GM21717 (cell line): ENCODE measurements around the gene C20orf173.
"Not testable (repeated sequence)": the region's sequence is repeated elsewhere in the genome, so short reads cannot be mapped to it uniquely, and the experiment has no call there.

ENCODE experiments used
- ATAC-seq: cut with Tn5 transposase; IDR thresholded peaks from one replicate; pipeline ENCODE4 v1.9.1; 2021; ENCODE audit warnings: mild to moderate bottlenecking, moderate library complexity; ENCODE audit not compliant: unreplicated experiment

C20orf173 gene

GRCh38 chr20:35529552-35529951 lies at the start of gene C20orf173:
TSS of gene C20orf173 (minus strand) at chr20:35529652. CDS start at chr20:35529373, 279 bp downstream.
- ATAC-seq: no peak

- ATAC-seq: no peak
Observed at GRCh38 chr20:35579196-35579595, 49.7 kb upstream of the C20orf173 start.

- no peak for ATAC-seq
Observed at GRCh38 chr20:35578469-35578868, 49.0 kb upstream of the C20orf173 start.

GRCh38 chr20:35576816-35577215 lies 47.4 kb upstream of the C20orf173 start:
- no peak for ATAC-seq

- no peak for ATAC-seq
Observed at GRCh38 chr20:35575958-35576357, 46.5 kb upstream of the C20orf173 start.

- ATAC-seq: no peak
Observed at GRCh38 chr20:35572838-35573237, 43.4 kb upstream of the C20orf173 start.

- ATAC-seq: no peak
Observed at GRCh38 chr20:35571555-35571954, 42.1 kb upstream of the C20orf173 start.

- ATAC-seq: no peak
Observed at GRCh38 chr20:35568645-35569044, 39.2 kb upstream of the C20orf173 start.

- ATAC-seq: no peak
Observed at GRCh38 chr20:35564905-35565304, 35.5 kb upstream of the C20orf173 start.

- no peak for ATAC-seq
Observed at GRCh38 chr20:35563834-35564233, 34.4 kb upstream of the C20orf173 start.

- ATAC-seq: no peak
Observed at GRCh38 chr20:35562541-35563110, 33.2 kb upstream of the C20orf173 start.

GRCh38 chr20:35561671-35562070 lies 32.2 kb upstream of the C20orf173 start:
- ATAC-seq: no peak

GRCh38 chr20:35561268-35561667 lies 31.8 kb upstream of the C20orf173 start:
- no peak for ATAC-seq

GRCh38 chr20:35560541-35560940 lies 31.1 kb upstream of the C20orf173 start:
- ATAC-seq: no peak

GRCh38 chr20:35560105-35560511 lies 30.7 kb upstream of the C20orf173 start:
- no peak for ATAC-seq

- ATAC-seq: no peak
Observed at GRCh38 chr20:35559042-35559693, 29.7 kb upstream of the C20orf173 start.

GRCh38 chr20:35558451-35558850 lies 29.0 kb upstream of the C20orf173 start:
- ATAC-seq: no peak

GRCh38 chr20:35556871-35557270 lies 27.4 kb upstream of the C20orf173 start:
- no peak for ATAC-seq

- ATAC-seq: no peak
Observed at GRCh38 chr20:35555951-35556645, 26.6 kb upstream of the C20orf173 start.

GRCh38 chr20:35555461-35555860 lies 26.0 kb upstream of the C20orf173 start:
- not testable (repeated sequence) for ATAC-seq

- ATAC-seq: no peak
Observed at GRCh38 chr20:35552914-35553313, 23.5 kb upstream of the C20orf173 start.

GRCh38 chr20:35551503-35551902 lies 22.1 kb upstream of the C20orf173 start:
- ATAC-seq: no peak
